ENCODE measurements around the gene CLDN10.

Gene CLDN10

DNA sequence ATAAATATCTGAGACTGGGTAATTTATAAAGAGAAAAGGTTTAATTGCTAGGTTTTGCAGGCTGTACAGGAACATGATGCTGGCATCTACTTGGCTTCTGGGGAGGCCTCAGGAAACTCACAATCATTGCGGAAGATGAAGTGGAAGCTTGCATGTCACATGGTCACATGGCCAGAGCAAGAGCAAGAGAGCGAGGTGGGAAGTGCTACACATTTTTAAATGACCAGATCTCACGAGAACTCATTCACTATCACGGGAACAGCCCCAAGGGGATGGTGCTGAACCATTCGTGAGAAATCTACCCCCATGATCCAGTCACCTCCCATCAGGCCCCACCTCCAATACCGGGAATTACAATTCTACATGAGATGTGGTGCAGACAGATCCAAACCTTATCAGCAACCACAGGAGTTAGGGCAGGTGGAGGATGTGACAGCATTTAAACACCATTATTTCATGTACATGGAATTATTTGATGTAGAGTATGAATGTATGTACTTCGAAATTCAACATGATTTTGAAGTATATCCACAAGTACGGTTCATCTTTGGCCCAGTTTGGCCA, 10.5 kb upstream of the CLDN10 start:
- Histone ChIP-seq H3K27me3 (ENCODE audit: insufficient read depth, low read depth, severe bottlenecking) (no peaks in the 10 kb centered on the region), H3K27ac (no peak overlapping the region), H3K9me3 (ENCODE audit: severe bottlenecking) (no peaks in the 10 kb centered on the region), H3K4me3 (ENCODE audit: low read depth, low read length) (no peak overlapping the region), H3K36me3 (no peaks in the 10 kb centered on the region)
- TF ChIP-seq, protein P1, sequence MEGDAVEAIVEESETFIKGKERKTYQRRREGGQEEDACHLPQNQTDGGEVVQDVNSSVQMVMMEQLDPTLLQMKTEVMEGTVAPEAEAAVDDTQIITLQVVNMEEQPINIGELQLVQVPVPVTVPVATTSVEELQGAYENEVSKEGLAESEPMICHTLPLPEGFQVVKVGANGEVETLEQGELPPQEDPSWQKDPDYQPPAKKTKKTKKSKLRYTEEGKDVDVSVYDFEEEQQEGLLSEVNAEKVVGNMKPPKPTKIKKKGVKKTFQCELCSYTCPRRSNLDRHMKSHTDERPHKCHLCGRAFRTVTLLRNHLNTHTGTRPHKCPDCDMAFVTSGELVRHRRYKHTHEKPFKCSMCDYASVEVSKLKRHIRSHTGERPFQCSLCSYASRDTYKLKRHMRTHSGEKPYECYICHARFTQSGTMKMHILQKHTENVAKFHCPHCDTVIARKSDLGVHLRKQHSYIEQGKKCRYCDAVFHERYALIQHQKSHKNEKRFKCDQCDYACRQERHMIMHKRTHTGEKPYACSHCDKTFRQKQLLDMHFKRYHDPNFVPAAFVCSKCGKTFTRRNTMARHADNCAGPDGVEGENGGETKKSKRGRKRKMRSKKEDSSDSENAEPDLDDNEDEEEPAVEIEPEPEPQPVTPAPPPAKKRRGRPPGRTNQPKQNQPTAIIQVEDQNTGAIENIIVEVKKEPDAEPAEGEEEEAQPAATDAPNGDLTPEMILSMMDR (IDR thresholded peaks at IDR 0.05; ENCODE audit: low read depth, low read length): no peak
- no peak for DNase-seq

DNA sequence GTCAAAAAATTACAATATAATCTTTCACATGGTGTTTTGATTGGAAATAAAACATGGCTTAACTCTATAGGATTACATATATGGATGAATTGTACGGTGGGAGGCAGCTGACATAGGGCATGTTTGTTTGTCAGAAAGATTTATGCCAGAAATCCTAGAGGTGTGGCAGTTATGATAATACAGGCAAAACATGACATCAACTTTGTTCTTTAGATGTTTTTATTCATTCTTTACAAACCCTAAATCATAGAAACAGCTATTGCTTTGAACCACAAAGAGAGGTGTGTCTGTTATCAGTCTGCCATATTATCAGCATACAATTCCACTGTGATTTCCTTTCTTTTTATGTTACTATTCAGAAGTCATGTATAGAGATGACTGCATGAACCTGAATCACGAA, 8.2 kb upstream of the CLDN10 start:
- Histone ChIP-seq H3K9me3 (ENCODE audit: severe bottlenecking) (no peaks in the 10 kb centered on the region), H3K36me3 (no peaks in the 10 kb centered on the region), H3K4me3 (ENCODE audit: low read depth, low read length) (no peak overlapping the region), H3K27ac (no peak overlapping the region), H3K27me3 (ENCODE audit: insufficient read depth, low read depth, severe bottlenecking) (no peaks in the 10 kb centered on the region)
- DNase-seq: no peak
- TF ChIP-seq, protein P1 (IDR thresholded peaks at IDR 0.05; ENCODE audit: low read depth, low read length): no peak

DNA sequence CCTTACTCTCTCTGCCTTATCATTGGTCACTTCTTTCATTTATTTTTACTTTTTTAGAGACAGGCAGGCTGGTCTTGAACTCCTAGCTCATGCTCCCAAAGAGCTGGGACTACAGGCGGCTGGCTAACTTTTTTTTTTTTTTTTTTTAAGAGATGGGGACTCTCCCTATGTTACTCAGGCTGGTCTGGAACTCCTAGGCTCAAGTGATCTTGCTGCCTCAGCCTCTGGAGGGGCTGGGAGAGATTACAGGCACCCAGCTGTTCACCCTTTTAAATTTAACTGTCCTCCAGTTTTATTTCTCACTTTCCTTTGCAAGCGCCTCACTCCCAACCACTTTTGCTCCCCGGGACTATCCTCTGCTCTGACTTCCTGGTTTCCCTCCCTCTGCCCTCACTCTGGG, 5.6 kb upstream of the CLDN10 start:
- no peak for DNase-seq
- Histone ChIP-seq H3K9me3 (ENCODE audit: severe bottlenecking) (no peaks in the 10 kb centered on the region), H3K36me3 (no peaks in the 10 kb centered on the region), H3K4me3 (ENCODE audit: low read depth, low read length) (no peak overlapping the region), H3K27ac (no peak overlapping the region), H3K27me3 (ENCODE audit: insufficient read depth, low read depth, severe bottlenecking) (no peaks in the 10 kb centered on the region)
- TF ChIP-seq, protein P1 (IDR thresholded peaks at IDR 0.05; ENCODE audit: low read depth, low read length): no peak

DNA sequence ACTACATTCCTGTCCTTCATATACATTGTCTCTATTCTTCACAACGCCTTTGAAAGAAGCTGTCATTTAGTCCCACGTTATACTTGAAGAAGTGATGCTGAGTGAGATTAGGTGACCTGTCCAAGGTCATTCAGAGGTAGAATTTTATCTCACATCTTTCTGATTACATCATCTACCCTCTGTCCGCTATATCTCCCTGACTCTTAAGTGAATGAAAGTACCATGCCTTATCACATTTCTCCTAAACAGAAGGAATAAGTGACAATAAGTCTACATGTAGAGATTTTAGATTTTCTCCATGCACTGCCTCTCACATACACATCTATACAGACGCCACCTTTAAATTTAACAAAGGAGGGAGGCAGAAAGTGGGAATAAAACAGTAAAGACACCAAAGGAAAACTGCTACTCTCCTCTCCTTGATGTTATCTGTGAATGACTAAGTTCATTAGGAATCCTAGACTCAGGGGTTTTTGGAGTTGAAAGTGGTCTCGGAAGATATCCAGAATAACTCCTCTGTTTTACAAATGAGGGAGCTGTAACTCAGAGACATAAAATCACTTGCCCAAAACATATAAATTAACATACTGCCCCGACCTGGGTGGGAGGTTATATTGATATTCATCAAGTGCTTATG, 4.9 kb upstream of the CLDN10 start:
- Histone ChIP-seq H3K36me3 (no peaks in the 10 kb centered on the region), H3K27ac (no peak overlapping the region), H3K9me3 (ENCODE audit: severe bottlenecking) (no peaks in the 10 kb centered on the region), H3K27me3 (ENCODE audit: insufficient read depth, low read depth, severe bottlenecking) (no peaks in the 10 kb centered on the region), H3K4me3 (ENCODE audit: low read depth, low read length) (no peak overlapping the region)
- no peak for DNase-seq
- TF ChIP-seq, protein P1 (IDR thresholded peaks at IDR 0.05; ENCODE audit: low read depth, low read length): no peak

DNA sequence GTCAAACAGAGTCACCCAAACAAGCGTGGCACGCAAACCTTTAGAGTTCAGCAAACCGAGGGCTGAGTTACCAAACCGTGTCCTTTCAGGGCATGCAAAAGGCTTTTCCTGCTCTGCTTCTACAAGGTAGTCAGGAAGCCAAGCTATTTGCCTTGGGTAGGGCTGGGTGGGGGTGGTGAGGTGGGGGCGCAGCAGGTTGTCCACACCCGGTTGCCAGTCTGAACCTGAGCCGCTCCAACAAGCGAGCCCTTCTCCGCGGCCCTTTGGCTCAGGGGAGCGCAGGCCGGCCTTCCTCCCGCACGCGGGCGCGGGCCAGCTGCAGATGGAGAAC, 347 bp upstream of the CLDN10 start:
- Histone ChIP-seq H3K9me3 (ENCODE audit: severe bottlenecking) (no peaks in the 10 kb centered on the region), H3K27ac (no peak overlapping the region), H3K27me3 (ENCODE audit: insufficient read depth, low read depth, severe bottlenecking) (no peaks in the 10 kb centered on the region), H3K36me3 (no peaks in the 10 kb centered on the region), H3K4me3 (ENCODE audit: low read depth, low read length) (no peak overlapping the region)
- DNase-seq: no peak
- TF ChIP-seq, protein P1 (IDR thresholded peaks at IDR 0.05; ENCODE audit: low read depth, low read length): no peak

All from WERI-Rb-1 (cell line).